Neural cell (in vitro differentiated cells): ENCODE measurements around the gene PPP1R11. TPM values are rescaled to one million over a fixed set of nuclear protein-coding genes. Genes with fewer than 3 reads are reported as not detected.
A peak's percentile ranks its signal among the peaks of the same experiment; 100 is the strongest.

Source experiments
- H2AFZ ChIP-seq: fragments of 200-600, 300-800 bp; sonication (generic), shearing (Covaris generic); 2 replicates; pipeline ENCODE4 v1.6.0; 2014; ENCODE audit warnings: low read depth, mild to moderate bottlenecking, antibody characterized with exemption, low read length, moderate library complexity
- H3F3A ChIP-seq: fragments of 200-600 bp; shearing (Covaris generic); 2 replicates; pipeline ENCODE4 v1.6.1; 2016; ENCODE audit warnings: mild to moderate bottlenecking, moderate library complexity, mixed read lengths, antibody characterized with exemption, low read length; ENCODE audit not compliant: insufficient read depth, poor library complexity, severe bottlenecking
- H3K27ac ChIP-seq: fragments of 200-600, 300-800 bp; sonication (generic), shearing (Covaris generic); 2 replicates; pipeline ENCODE4 v1.5.1; 2014; ENCODE audit warnings: mild to moderate bottlenecking, low read length, moderate library complexity
- H3K27me3 ChIP-seq: fragments of 300-800, 200-600 bp; sonication (generic), shearing (Covaris generic); 2 replicates; pipeline ENCODE4 v1.6.0; 2014; ENCODE audit warnings: mild to moderate bottlenecking, low read depth, low read length, moderate library complexity; ENCODE audit not compliant: insufficient read depth
- H3K36me3 ChIP-seq: fragments of 300-800, 200-600 bp; sonication (generic), shearing (Covaris generic); 2 replicates; pipeline ENCODE4 v1.5.1; 2014; ENCODE audit warnings: mild to moderate bottlenecking, antibody characterized with exemption, low read length, moderate library complexity; ENCODE audit not compliant: insufficient read depth
- H3K4me2 ChIP-seq: fragments of 300-800, 200-600 bp; sonication (generic), shearing (Covaris generic); 2 replicates; pipeline ENCODE4 v1.6.0; 2014; ENCODE audit warnings: mild to moderate bottlenecking, low read length
- H3K4me3 ChIP-seq: fragments of 300-800, 200-600 bp; sonication (generic), shearing (Covaris generic); 2 replicates; pipeline ENCODE4 v1.5.1; 2014; ENCODE audit warnings: mild to moderate bottlenecking, low read length, moderate library complexity
- H3K79me2 ChIP-seq: fragments of 200-600 bp; shearing (Covaris generic); replicated peaks from 2 replicates; pipeline ENCODE4 v1.6.0; 2014; ENCODE audit warnings: mild to moderate bottlenecking, low read length, moderate library complexity; ENCODE audit not compliant: insufficient read depth
- H3K9ac ChIP-seq: fragments of 300-800, 200-600 bp; sonication (generic), shearing (Covaris generic); 2 replicates; pipeline ENCODE4 v1.6.1; 2016; ENCODE audit warnings: mild to moderate bottlenecking, low read length, mixed read lengths
- H3K9me2 ChIP-seq: fragments of 200-600 bp; shearing (Covaris generic); 2 replicates; pipeline ENCODE4 v1.6.1; 2016; ENCODE audit warnings: mild to moderate bottlenecking, low read length, mixed read lengths; ENCODE audit not compliant: insufficient read depth
- H3K9me3 ChIP-seq: fragments of 200-600, 300-800 bp; sonication (generic), shearing (Covaris generic); 2 replicates; pipeline ENCODE4 v1.6.1; 2016; ENCODE audit warnings: mild to moderate bottlenecking, mixed run types, low read length, moderate library complexity, mixed read lengths
- H4K20me1 ChIP-seq: fragments of 200-600 bp; shearing (Covaris generic); 2 replicates; pipeline ENCODE4 v1.6.1; 2016; ENCODE audit warnings: mild to moderate bottlenecking, mixed run types; ENCODE audit not compliant: insufficient read depth
- CTCF ChIP-seq: fragments of 450-650 bp; IDR thresholded peaks from 2 replicates; pipeline ENCODE4 v1.5.1; 2014; ENCODE audit warnings: antibody characterized with exemption, mild to moderate bottlenecking, moderate library complexity; ENCODE audit not compliant: poor library complexity, severe bottlenecking
- EP300 ChIP-seq: fragments of 450-650 bp; conservative IDR thresholded peaks from 2 replicates; pipeline ENCODE4 v1.6.1; 2014; ENCODE audit warnings: antibody characterized with exemption, mild to moderate bottlenecking, moderate library complexity; ENCODE audit not compliant: poor library complexity, severe bottlenecking
- EZH2 ChIP-seq: fragments of 200-600, 300-800 bp; shearing (Covaris generic), sonication (generic); IDR thresholded peaks from 2 replicates; pipeline ENCODE4 v1.6.1; 2014; ENCODE audit warnings: antibody characterized with exemption, low read length, borderline replicate concordance, mild to moderate bottlenecking; ENCODE audit not compliant: insufficient read depth, poor library complexity, severe bottlenecking
- MXI1 ChIP-seq: fragments of 450-650 bp; conservative IDR thresholded peaks from 2 replicates; pipeline ENCODE4 v1.6.1; 2014; ENCODE audit warnings: antibody characterized with exemption, mild to moderate bottlenecking; ENCODE audit not compliant: poor library complexity, severe bottlenecking
- POLR2AphosphoS5 ChIP-seq: IDR thresholded peaks from 2 replicates; pipeline ENCODE4 v1.6.1; 2012
- RAD21 ChIP-seq: fragments of 450-650 bp; conservative IDR thresholded peaks from 2 replicates; pipeline ENCODE4 v1.6.1; 2014; ENCODE audit warnings: antibody characterized with exemption, mild to moderate bottlenecking, moderate library complexity
- REST ChIP-seq: IDR thresholded peaks from 2 replicates; pipeline ENCODE4 v1.6.1; 2012; ENCODE audit warnings: borderline replicate concordance
- SMC3 ChIP-seq: fragments of 450-650 bp; conservative IDR thresholded peaks from 2 replicates; pipeline ENCODE4 v1.6.1; 2014; ENCODE audit warnings: antibody characterized with exemption, mild to moderate bottlenecking, moderate library complexity; ENCODE audit not compliant: poor library complexity
- TAF1 ChIP-seq: IDR thresholded peaks from 2 replicates; pipeline ENCODE4 v1.6.1; 2012; ENCODE audit warnings: low read depth
- polyA plus RNA-seq: library from polyadenylated mRNA; depleted of rRNA; stranded (reverse); fragments of >200 nt; gene quantifications from 2 replicates; pipeline ENCODE4 v1.2.3, GENCODE V29; 2014

PPP1R11 gene
- polyA plus RNA-seq, 1 donor from 2014 or later: 39.7 TPM

DNA sequence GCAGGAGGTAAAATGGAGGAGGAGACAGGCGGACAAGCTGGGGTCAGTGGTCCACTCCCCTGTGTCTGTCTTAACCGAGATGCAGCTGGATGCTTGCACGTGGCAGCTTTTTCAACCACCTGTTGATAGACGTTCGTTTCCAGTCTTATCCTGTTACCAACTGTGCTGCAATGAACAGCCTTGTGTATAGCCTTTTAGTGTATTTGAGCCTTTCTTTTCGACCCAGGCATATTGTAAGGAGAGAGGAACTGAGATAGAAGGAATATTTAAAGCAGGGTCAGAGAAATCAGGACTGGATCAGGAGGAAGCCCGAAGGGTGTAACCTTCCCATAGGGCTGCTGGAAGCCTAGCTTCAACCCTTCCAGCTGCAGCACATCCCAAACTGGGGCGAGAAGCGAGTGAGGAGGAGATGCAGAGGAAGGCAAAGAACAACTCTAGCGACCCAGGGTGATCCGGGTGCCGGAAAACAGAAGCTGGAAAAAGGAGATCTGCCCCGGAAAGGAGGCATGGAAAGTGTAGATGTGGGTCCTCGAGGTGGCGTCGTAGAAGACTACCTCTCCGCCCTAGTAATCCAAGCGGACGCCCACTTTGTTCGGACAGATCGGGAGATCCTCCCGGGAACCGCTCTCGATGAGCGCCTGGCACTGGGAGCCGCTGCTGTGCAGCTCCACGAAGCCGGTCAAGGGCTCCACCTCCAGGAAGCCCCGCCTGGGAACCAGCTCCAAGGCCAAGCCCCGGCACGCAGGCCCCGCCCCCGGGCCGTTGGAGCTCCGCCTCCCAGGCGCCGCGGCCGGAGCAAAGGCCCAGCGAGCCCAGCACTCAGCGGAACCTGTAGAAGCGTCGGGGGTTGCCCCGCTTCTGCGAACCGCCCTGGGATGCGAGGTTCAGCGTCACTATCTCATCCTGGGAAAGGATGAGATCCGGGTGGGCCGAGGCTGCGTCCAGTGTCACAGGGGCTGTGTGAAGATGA is 34.7 kb downstream of the PPP1R11 start:
- Histone ChIP-seq H3K27ac (no peak overlapping the region), H3K4me2 (no peak overlapping the region), H3K9me3 (no peaks in the 10 kb centered on the region), H3K4me3 (peak overlapping the region; percentile 57), H2AFZ (no peak overlapping the region), H3K79me2 (no peaks in the 10 kb centered on the region), H3K27me3 (peaks cover 85% of the 10 kb centered on the region), H3K9me2 (no peaks in the 10 kb centered on the region), H4K20me1 (no peaks in the 10 kb centered on the region), H3K36me3 (no peaks in the 10 kb centered on the region), H3K9ac (no peak overlapping the region), H3F3A (no peaks in the 10 kb centered on the region)
- no peak for TF ChIP-seq MXI1
- TF ChIP-seq EZH2: no peak
- TF ChIP-seq CTCF: no peak
- TF ChIP-seq POLR2AphosphoS5: no peak
- TF ChIP-seq EP300: no peak
- TF ChIP-seq RAD21: no peak
- no peak for TF ChIP-seq TAF1
- no peak for TF ChIP-seq REST
- TF ChIP-seq SMC3: no peak

- no peak overlapping the region for H3K9ac ChIP-seq
These were observed 35.5 kb downstream of the PPP1R11 start for GRCh38 chr6:30102414-30102969.

More at GRCh38 chr6:30102414-30102969, 35.5 kb downstream of the PPP1R11 start:
- no peaks in the 10 kb centered on the region for H3K79me2 ChIP-seq
- no peak overlapping the region for H3K27ac ChIP-seq
- no peaks in the 10 kb centered on the region for H3K9me2 ChIP-seq
- no peaks in the 10 kb centered on the region for H3K36me3 ChIP-seq
- no peaks in the 10 kb centered on the region for H3K9me3 ChIP-seq
- H3K4me2 ChIP-seq: no peak overlapping the region
- H2AFZ ChIP-seq: no peak overlapping the region
- H3F3A ChIP-seq: no peaks in the 10 kb centered on the region
- TF ChIP-seq CTCF (no peak), POLR2AphosphoS5 (no peak), REST (no peak), SMC3 (no peak), EP300 (no peak), EZH2 (no peak), RAD21 (no peak), TAF1 (no peak), MXI1 (no peak)
- peak overlapping the region; percentile 57 for H3K4me3 ChIP-seq
- peaks cover 82% of the 10 kb centered on the region for H3K27me3 ChIP-seq
- no peaks in the 10 kb centered on the region for H4K20me1 ChIP-seq
